Right lobe of liver (tissue), 6 donors: ENCODE results near the gene EPB41. TPM values are rescaled to one million over a fixed set of nuclear protein-coding genes. Genes with fewer than 3 reads are reported as not detected.
A peak's percentile ranks its signal among the peaks of the same experiment; 100 is the strongest.

Experiments
- ATAC-seq, 4 donors: fragments of 200-7000 bp; cut with Tn5 transposase; one replicate each; pipeline ENCODE4 v1.9.1; 2020; ENCODE audit warnings: mild to moderate bottlenecking in 4 of 4, moderate library complexity in 4 of 4
- DNase-seq, 3 donors: peaks; one replicate each; pipeline ENCODE4 v3.0.0-alpha.2; 2020
- H3K27ac ChIP-seq, 3 donors: fragments of 200-600 bp; one replicate each; pipeline ENCODE4 v1.8.0; 2022
- H3K27me3 ChIP-seq, 2 donors: fragments of 200-600 bp; one replicate each; pipeline ENCODE4 v1.8.0; 2022
- H3K36me3 ChIP-seq, 4 donors: fragments of 200-600 bp; sonication (generic) in 1 of 4; one replicate each; pipeline versions ENCODE4 v1.5.1 to v1.8.0; 2017 to 2022; ENCODE audit warnings: control low read depth in 1 of 4
- H3K4me1 ChIP-seq, 4 donors: fragments of 200-600 bp; sonication (generic) in 1 of 4; one replicate each; pipeline versions ENCODE4 v1.5.1 to v1.8.0; 2017 to 2022; ENCODE audit warnings: control low read depth in 1 of 4
- H3K4me3 ChIP-seq, 3 donors: fragments of 200-600 bp; one replicate each; pipeline ENCODE4 v1.8.0; 2022
- H3K9me3 ChIP-seq, 4 donors: fragments of 200-600 bp; sonication (generic) in 1 of 4; one replicate each; pipeline versions ENCODE4 v1.5.1 to v1.8.0; 2017 to 2022; ENCODE audit warnings: control low read depth in 1 of 4
- CTCF ChIP-seq, 4 donors: fragments of 200-600 bp in 3 of 4; fragments of 450-650 bp in 1 of 4; IDR thresholded peaks; one replicate each; pipeline versions ENCODE4 v1.5.1 to v1.8.0; 2016 to 2022; ENCODE audit warnings: antibody characterized with exemption in 4 of 4, mild to moderate bottlenecking in 2 of 4
- POLR2A ChIP-seq: fragments of 450-650 bp; IDR thresholded peaks from one replicate; pipeline ENCODE4 v1.6.1; 2017; ENCODE audit warnings: antibody characterized with exemption, mild to moderate bottlenecking
- WGBS: methylation state at CpG from one replicate; pipeline ENCODE4 v1.1.6; 2018; ENCODE audit warnings: low coverage, low lambda C conversion rate; ENCODE audit not compliant: insufficient coverage; ENCODE audit errors: missing lambda C conversion rate; 5-methylcytosine and 5-hydroxymethylcytosine counted together
- intact Hi-C, 2 donors: fragments of 100-400 bp; cut with DNase I; formaldehyde crosslinking; loops; one replicate each; pipeline versions ENCODE4 v1.11.2 to v1.14.1; 2022
- total RNA-seq, 6 experiments: library from RNA; depleted of rRNA in 2 of 6; stranded (reverse); fragments of >200 nt in 2 of 6; fragmentation: NEBNext Ultra II Directional in 3 of 6; extraction: Animal tissue kit (Norgen Biotek cat#: 25700) in 3 of 6; gene quantifications; one replicate each; pipeline versions ENCODE4 v1.1.0 to v1.2.4, GENCODE V29; 2016 to 2023
- donor health status: DM: no; HTN: yes; CAD: no.
- donor health status: DM: no; HTN: no; CAD: no.
- donor health status: DM: no; HTN: no; CAD: no.
- donor health status: DM: no; HTN: yes; CAD: no.
- donor health status: DM: no; HTN: yes; CAD: no.

EPB41 gene
- total RNA-seq, 6 experiments from 2014 or later: 35.3 to 58.7 (median 49.2) TPM

- intact Hi-C loops: no loop called here
- H3K27me3 ChIP-seq: no peaks in the 10 kb centered on the region
- H3K4me1 ChIP-seq: no peaks in the 10 kb centered on the region
- no peak for TF ChIP-seq POLR2A
- TF ChIP-seq CTCF (IDR thresholded peaks at IDR 0.05): no peak
- no peak overlapping the region for H3K4me3 ChIP-seq
- no peak for ATAC-seq
- no peak overlapping the region for H3K27ac ChIP-seq
- no peaks in the 10 kb centered on the region for H3K9me3 ChIP-seq
- WGBS: 84% methylated on average over 5 of the region's 8 CpGs
- H3K36me3 ChIP-seq: no peaks in the 10 kb centered on the region
- no peak for DNase-seq
Observed at GRCh38 chr1:28905921-28906666, 8.3 kb upstream of the EPB41 start.

DNA sequence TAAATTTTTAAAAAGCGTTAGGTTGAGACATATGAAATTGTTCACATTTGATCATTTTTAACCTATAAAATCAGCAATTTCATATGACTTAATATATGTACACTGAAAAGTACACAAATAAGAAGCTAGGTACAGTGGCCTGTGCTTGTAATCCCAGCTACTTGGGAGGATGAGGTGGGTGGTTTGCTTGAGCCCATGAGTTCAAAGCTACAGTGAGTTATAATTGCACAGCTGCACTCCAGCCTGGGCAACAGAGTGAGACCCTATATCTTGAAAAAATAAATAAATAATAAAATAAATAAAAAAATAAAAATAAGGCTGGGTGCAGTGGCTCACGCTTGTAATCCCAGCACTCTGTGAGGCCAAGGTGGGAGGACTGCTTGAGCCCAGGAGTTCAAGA lies 5.2 kb upstream of the EPB41 start:
- intact Hi-C loops: no loop called here
- no peaks in the 10 kb centered on the region for H3K27me3 ChIP-seq
- DNase-seq (no peak), ATAC-seq (no peak)
- WGBS: 100% methylated on average over 2 of the region's 2 CpGs
- H3K9me3 ChIP-seq: no peaks in the 10 kb centered on the region
- H3K27ac ChIP-seq: no peak overlapping the region
- H3K4me1 ChIP-seq: peaks cover 0 to 5% (median 0%) of the 10 kb centered on the region in 4 donors
- no peak overlapping the region for H3K4me3 ChIP-seq
- TF ChIP-seq CTCF (IDR thresholded peaks at IDR 0.05) (no peak), POLR2A (no peak)
- H3K36me3 ChIP-seq: peaks cover 0 to 5% (median 0%) of the 10 kb centered on the region in 4 donors

- H3K4me1 ChIP-seq: peaks cover 0 to 13% (median 3%) of the 10 kb centered on the region in 4 donors
- H3K4me3 ChIP-seq: no peak overlapping the region
- H3K36me3 ChIP-seq: peaks cover 0 to 5% (median 0%) of the 10 kb centered on the region in 4 donors
- no peaks in the 10 kb centered on the region for H3K27me3 ChIP-seq
- intact Hi-C loops: no loop called here
- H3K27ac ChIP-seq: no peak overlapping the region
- no peak for ATAC-seq
- no peak for TF ChIP-seq POLR2A
- TF ChIP-seq CTCF (IDR thresholded peaks at IDR 0.05): no peak
- H3K9me3 ChIP-seq: no peaks in the 10 kb centered on the region
- no peak for DNase-seq
- WGBS: 87% methylated on average over 5 of the region's 7 CpGs
Observed at GRCh38 chr1:28910379-28911115, 3.8 kb upstream of the EPB41 start.

- no peak for TF ChIP-seq POLR2A
- no peak for TF ChIP-seq CTCF (IDR thresholded peaks at IDR 0.05)
- peak in 1 of 4 donors; percentile 6 for ATAC-seq
- intact Hi-C loops: no loop called here
- Histone ChIP-seq H3K36me3 (peaks cover 0 to 5% (median 0%) of the 10 kb centered on the region in 4 donors), H3K4me1 (peaks cover 0 to 19% (median 3%) of the 10 kb centered on the region in 4 donors), H3K27ac (peak overlapping the region in 1 of 3 donors; percentile 15), H3K4me3 (peak overlapping the region; percentile 55 to 69 (median 59)), H3K27me3 (no peaks in the 10 kb centered on the region), H3K9me3 (no peaks in the 10 kb centered on the region)
- no peak for DNase-seq
- 33% methylated on average over 3 of the region's 10 CpGs for WGBS
Observed at GRCh38 chr1:28913786-28914227, 562 bp upstream of the EPB41 start.
